ENCODE measurements around the gene ARSH.
"Not testable (repeated sequence)": the region's sequence is repeated elsewhere in the genome, so short reads cannot be mapped to it uniquely, and the experiment has no call there.

The ARSH gene, protein sequence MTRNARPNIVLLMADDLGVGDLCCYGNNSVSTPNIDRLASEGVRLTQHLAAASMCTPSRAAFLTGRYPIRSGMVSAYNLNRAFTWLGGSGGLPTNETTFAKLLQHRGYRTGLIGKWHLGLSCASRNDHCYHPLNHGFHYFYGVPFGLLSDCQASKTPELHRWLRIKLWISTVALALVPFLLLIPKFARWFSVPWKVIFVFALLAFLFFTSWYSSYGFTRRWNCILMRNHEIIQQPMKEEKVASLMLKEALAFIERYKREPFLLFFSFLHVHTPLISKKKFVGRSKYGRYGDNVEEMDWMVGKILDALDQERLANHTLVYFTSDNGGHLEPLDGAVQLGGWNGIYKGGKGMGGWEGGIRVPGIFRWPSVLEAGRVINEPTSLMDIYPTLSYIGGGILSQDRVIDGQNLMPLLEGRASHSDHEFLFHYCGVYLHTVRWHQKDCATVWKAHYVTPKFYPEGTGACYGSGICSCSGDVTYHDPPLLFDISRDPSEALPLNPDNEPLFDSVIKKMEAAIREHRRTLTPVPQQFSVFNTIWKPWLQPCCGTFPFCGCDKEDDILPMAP
- total RNA-seq = 0 reads per million in 3 donors

DNA sequence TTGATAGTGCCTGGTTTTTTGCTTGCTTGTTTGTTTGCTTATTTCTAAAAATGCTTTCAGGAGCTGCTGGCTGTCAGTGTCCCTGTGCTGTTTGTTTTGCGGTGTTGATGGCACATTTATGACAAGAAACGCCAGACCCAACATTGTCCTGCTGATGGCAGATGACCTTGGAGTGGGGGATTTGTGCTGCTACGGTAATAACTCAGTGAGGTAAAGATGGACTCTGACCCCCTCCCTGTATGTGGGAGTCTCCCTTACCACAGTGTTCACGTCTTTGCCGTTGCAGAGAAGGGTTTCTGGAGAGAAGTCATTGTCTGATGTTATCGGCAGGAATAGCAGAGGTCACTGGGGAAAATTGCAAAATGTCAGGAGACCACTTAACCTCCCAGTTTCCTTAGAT is at the start of gene ARSH:
Gene ARSH (plus strand): TSS at position 52 of the 400 bp plus-strand sequence. CDS start 67 bp downstream, at position 119.
- no peaks in the 10 kb centered on the region for H3K36me3 ChIP-seq (ENCODE audit: control insufficient read depth, insufficient read depth, low read length)
- H3K27me3 ChIP-seq (replicated peaks; ENCODE audit: control insufficient read depth, insufficient read depth, low read length, poor library complexity, severe bottlenecking) = no peaks in the 10 kb centered on the region
- no peaks in the 10 kb centered on the region for H3K9me3 ChIP-seq (ENCODE audit: control insufficient read depth, low read length)
- H3K27ac ChIP-seq (ENCODE audit: insufficient read depth, low read length, poor library complexity, severe bottlenecking) = no peak within 1 kb of the TSS
- H3K4me3 ChIP-seq (ENCODE audit: insufficient read depth, low read depth, low read length, poor library complexity, severe bottlenecking) = no peak within 1 kb of the TSS
- DNase-seq = no peak
- no peaks in the 10 kb centered on the region for H3K4me1 ChIP-seq (ENCODE audit: control insufficient read depth, insufficient read depth, low read length, poor library complexity, severe bottlenecking)

DNA sequence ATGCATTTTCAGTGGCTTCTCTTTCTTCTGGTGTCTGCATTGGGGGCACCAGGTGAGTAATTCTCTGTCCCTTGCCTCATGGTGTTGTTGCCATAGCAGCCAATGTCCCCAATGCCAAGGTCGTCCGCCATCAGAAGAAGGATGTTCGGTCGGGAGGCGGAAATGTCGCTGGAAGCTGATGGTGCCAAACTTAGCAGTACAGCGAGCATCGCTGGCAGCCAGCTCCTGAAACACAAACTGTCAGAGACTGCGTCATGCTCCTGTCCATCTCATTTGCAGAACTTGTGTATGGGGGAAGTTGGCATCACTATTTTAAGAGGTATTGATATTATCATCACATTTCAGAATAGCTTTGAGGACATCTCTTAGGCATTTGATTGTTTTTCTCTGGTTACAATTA is 48.1 kb upstream of the ARSH start:
- no peaks in the 10 kb centered on the region for H3K36me3 ChIP-seq (ENCODE audit: control insufficient read depth, insufficient read depth, low read length)
- H3K9me3 ChIP-seq (ENCODE audit: control insufficient read depth, low read length) = no peaks in the 10 kb centered on the region
- no peak for DNase-seq
- no peaks in the 10 kb centered on the region for H3K27me3 ChIP-seq (replicated peaks; ENCODE audit: control insufficient read depth, insufficient read depth, low read length, poor library complexity, severe bottlenecking)
- no peak overlapping the region for H3K4me3 ChIP-seq (ENCODE audit: insufficient read depth, low read depth, low read length, poor library complexity, severe bottlenecking)
- H3K27ac ChIP-seq (ENCODE audit: insufficient read depth, low read length, poor library complexity, severe bottlenecking) = no peak overlapping the region
- no peaks in the 10 kb centered on the region for H3K4me1 ChIP-seq (ENCODE audit: control insufficient read depth, insufficient read depth, low read length, poor library complexity, severe bottlenecking)

DNA sequence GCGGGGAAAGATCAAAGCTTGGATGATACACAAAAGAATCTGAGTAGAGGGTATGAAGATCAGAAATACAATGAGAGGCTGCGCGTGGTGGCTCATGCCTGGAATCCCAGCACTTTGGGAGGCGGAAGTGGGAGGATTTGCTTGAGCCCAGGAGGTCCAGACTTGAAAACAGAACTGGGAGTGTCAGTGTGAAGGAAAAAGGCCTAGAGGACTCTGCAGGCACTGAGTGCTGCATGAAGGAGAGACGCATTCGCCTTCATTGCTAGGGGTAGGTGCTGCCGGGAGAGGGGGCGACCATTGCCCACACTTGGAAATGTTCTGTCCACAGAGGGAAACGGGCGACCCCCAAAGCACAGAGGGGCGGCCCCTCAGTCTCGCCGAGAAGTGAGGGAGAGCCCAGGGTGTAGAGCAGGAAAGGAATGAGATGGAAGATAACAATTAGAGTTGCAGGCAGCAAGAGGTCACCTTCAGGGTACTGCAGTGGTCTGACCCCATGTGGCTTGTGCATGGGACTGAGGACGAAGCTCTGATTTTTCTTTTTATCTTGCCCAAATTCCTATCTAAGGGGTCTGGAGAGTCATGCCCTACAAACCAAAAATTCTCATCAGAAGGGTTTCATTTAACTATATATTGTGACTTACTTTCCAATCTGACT is 45.4 kb upstream of the ARSH start:
- Histone ChIP-seq H3K9me3 (ENCODE audit: control insufficient read depth, low read length) (no peaks in the 10 kb centered on the region), H3K27me3 (replicated peaks; ENCODE audit: control insufficient read depth, insufficient read depth, low read length, poor library complexity, severe bottlenecking) (no peaks in the 10 kb centered on the region), H3K4me1 (ENCODE audit: control insufficient read depth, insufficient read depth, low read length, poor library complexity, severe bottlenecking) (no peaks in the 10 kb centered on the region), H3K27ac (ENCODE audit: insufficient read depth, low read length, poor library complexity, severe bottlenecking) (no peak overlapping the region), H3K36me3 (ENCODE audit: control insufficient read depth, insufficient read depth, low read length) (no peaks in the 10 kb centered on the region), H3K4me3 (ENCODE audit: insufficient read depth, low read depth, low read length, poor library complexity, severe bottlenecking) (no peak overlapping the region)
- no peak for DNase-seq

DNA sequence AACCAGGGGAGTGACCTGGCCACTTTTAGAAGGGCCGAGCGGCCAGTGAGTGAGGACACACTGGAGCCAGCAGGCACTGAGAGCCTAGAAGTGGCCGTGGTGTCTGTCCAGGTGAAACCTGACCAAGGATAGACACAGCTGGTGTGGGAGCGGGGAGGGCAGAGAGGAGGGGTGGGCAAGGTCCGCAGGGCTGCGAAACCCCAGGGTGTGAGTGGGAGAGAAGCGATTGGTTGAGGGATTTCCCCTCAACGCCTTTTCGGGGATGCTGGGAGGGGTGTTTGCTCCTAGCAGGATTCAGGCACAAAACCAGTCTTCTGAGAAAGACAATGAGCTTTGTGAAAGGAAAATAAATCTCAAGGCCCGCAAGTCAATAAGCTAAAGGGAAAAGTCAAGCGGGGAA is 44.0 kb upstream of the ARSH start:
- Histone ChIP-seq H3K27ac (ENCODE audit: insufficient read depth, low read length, poor library complexity, severe bottlenecking) (no peak overlapping the region), H3K27me3 (replicated peaks; ENCODE audit: control insufficient read depth, insufficient read depth, low read length, poor library complexity, severe bottlenecking) (no peaks in the 10 kb centered on the region), H3K4me3 (ENCODE audit: insufficient read depth, low read depth, low read length, poor library complexity, severe bottlenecking) (no peak overlapping the region), H3K4me1 (ENCODE audit: control insufficient read depth, insufficient read depth, low read length, poor library complexity, severe bottlenecking) (no peaks in the 10 kb centered on the region), H3K9me3 (ENCODE audit: control insufficient read depth, low read length) (no peaks in the 10 kb centered on the region), H3K36me3 (ENCODE audit: control insufficient read depth, insufficient read depth, low read length) (no peaks in the 10 kb centered on the region)
- no peak for DNase-seq

DNA sequence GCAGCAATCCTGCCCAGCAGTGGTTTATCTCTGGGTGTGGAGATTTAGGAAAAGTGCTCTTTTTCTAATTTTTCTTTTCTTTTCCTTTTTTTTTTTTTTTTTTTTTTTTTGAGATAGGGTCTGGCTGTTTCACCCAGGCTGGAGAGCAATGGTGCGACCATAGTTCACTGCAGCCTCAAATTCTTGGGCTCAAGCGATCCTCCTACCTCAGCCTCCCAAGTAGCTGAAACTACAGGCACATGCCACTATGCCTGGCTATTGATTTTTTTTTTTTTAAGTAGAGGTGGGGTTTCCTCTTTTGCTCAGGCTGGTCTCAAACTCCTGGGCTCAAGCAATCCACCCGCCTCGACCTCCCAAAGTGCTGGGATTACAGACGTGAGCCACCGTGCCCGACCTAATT is 42.9 kb upstream of the ARSH start:
- DNase-seq; H3K9me3 ChIP-seq (ENCODE audit: control insufficient read depth, low read length); H3K27ac ChIP-seq (ENCODE audit: insufficient read depth, low read length, poor library complexity, severe bottlenecking): not testable (repeated sequence)

DNA sequence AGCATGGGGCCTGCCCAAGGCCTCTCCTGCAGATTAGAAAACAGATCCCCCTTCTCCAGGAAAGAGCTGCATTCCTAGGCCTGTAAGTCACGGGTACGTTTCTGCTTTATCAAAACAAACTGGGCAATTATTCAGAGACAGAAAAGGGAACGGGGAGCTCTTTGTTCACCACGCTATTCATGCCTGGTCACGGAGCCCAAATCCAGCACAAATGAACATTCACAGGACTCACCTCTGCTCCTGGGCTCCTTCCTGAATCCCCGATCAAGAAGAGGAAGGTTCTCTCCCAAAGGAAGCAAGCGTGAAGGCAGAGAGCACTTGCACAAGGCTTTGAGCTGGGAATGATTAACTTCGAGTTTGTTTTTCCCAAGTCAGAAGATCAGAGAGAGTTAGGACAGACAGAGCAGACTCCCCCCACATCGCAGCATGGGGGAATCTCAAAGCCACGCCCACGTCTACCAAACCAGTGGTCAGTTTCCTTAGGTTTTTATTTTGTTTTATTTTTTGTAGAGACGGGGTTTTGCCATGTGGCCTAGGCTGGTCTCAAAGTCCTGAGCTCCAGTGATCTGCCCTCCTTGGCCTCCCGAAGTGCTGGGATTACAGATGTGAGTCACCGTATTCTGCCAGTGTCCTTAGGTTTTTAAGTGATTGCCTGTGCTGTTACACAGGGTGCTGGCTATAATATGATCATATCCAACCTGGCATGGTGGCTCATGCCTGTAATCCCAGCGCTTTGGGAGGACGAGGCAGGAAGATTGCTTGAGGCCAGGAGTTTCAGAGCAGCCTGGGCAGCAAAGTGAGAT is 42.2 kb upstream of the ARSH start:
- not testable (repeated sequence) for H3K4me3 ChIP-seq (ENCODE audit: insufficient read depth, low read depth, low read length, poor library complexity, severe bottlenecking); H3K4me1 ChIP-seq (ENCODE audit: control insufficient read depth, insufficient read depth, low read length, poor library complexity, severe bottlenecking); H3K36me3 ChIP-seq (ENCODE audit: control insufficient read depth, insufficient read depth, low read length); H3K9me3 ChIP-seq (ENCODE audit: control insufficient read depth, low read length); H3K27me3 ChIP-seq (replicated peaks; ENCODE audit: control insufficient read depth, insufficient read depth, low read length, poor library complexity, severe bottlenecking); H3K27ac ChIP-seq (ENCODE audit: insufficient read depth, low read length, poor library complexity, severe bottlenecking); DNase-seq

More for the DNA sequence above, 42.9 kb upstream of the ARSH start:
- H3K4me1 ChIP-seq (ENCODE audit: control insufficient read depth, insufficient read depth, low read length, poor library complexity, severe bottlenecking); H3K4me3 ChIP-seq (ENCODE audit: insufficient read depth, low read depth, low read length, poor library complexity, severe bottlenecking); H3K36me3 ChIP-seq (ENCODE audit: control insufficient read depth, insufficient read depth, low read length); H3K27me3 ChIP-seq (replicated peaks; ENCODE audit: control insufficient read depth, insufficient read depth, low read length, poor library complexity, severe bottlenecking): not testable (repeated sequence)

DNA sequence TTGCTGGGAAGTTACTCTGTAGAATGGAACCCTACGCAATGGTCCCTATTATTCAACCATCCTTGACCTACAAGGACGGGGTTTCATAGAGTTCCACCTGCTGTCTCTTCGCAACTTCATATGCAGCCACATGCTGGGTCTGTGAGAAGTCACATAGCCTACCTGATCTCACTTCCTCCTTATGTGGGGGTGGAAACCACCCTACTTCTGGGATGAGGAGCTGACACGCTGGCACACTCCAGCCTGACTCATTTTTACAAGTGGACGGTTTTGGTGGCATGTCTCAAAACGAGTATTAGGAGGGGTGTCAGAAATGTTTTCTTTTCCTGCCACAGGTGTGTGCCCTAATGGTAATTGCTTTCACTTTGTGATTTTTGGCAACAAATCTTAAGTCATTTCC is 40.4 kb upstream of the ARSH start:
- Histone ChIP-seq H3K4me1 (ENCODE audit: control insufficient read depth, insufficient read depth, low read length, poor library complexity, severe bottlenecking) (no peaks in the 10 kb centered on the region), H3K27me3 (replicated peaks; ENCODE audit: control insufficient read depth, insufficient read depth, low read length, poor library complexity, severe bottlenecking) (no peaks in the 10 kb centered on the region), H3K36me3 (ENCODE audit: control insufficient read depth, insufficient read depth, low read length) (no peaks in the 10 kb centered on the region), H3K27ac (ENCODE audit: insufficient read depth, low read length, poor library complexity, severe bottlenecking) (no peak overlapping the region), H3K4me3 (ENCODE audit: insufficient read depth, low read depth, low read length, poor library complexity, severe bottlenecking) (no peak overlapping the region), H3K9me3 (ENCODE audit: control insufficient read depth, low read length) (no peaks in the 10 kb centered on the region)
- DNase-seq = no peak

DNA sequence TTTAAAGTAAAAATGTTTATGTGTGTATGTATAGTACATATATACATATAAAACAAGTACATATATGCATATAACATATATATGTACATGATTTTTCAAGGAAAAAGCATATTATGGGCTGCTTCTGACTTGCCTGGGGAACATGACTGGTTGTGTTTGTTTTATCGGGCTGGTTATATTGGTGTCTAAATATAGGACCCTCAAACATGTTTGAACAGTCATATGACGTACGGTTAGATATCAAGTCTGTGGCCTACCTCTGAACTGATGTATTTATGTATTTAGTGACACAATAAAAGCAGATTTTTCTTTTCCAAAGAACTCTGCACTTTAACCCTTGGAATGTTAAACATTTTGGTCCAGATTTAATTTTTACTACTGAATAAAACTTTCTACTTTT is 39.3 kb upstream of the ARSH start:
- H3K36me3 ChIP-seq (ENCODE audit: control insufficient read depth, insufficient read depth, low read length) = no peaks in the 10 kb centered on the region
- H3K27me3 ChIP-seq (replicated peaks; ENCODE audit: control insufficient read depth, insufficient read depth, low read length, poor library complexity, severe bottlenecking) = no peaks in the 10 kb centered on the region
- H3K4me3 ChIP-seq (ENCODE audit: insufficient read depth, low read depth, low read length, poor library complexity, severe bottlenecking) = no peak overlapping the region
- H3K27ac ChIP-seq (ENCODE audit: insufficient read depth, low read length, poor library complexity, severe bottlenecking) = no peak overlapping the region
- H3K9me3 ChIP-seq (ENCODE audit: control insufficient read depth, low read length) = no peaks in the 10 kb centered on the region
- no peak for DNase-seq
- no peaks in the 10 kb centered on the region for H3K4me1 ChIP-seq (ENCODE audit: control insufficient read depth, insufficient read depth, low read length, poor library complexity, severe bottlenecking)

DNA sequence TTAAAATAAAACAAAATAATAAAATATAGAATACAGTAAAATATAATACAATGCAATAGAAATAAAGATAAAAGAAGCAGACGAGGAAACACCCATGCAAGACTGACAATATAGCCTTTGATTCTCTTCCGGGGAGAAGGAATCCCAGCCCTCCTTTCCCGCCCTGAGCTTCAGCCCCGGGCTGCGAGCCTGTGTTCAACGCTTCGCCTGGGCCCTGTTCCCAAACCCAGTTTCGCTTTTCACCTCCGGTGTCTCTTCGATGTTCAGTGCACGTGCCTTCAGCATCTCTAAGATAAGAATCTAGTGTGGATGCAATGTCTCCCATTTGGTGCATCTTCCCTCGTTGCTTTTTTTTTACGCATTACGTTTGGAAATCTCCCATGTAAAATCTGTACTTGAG is 38.8 kb upstream of the ARSH start:
- Histone ChIP-seq H3K9me3 (ENCODE audit: control insufficient read depth, low read length) (no peaks in the 10 kb centered on the region), H3K36me3 (ENCODE audit: control insufficient read depth, insufficient read depth, low read length) (no peaks in the 10 kb centered on the region), H3K4me3 (ENCODE audit: insufficient read depth, low read depth, low read length, poor library complexity, severe bottlenecking) (no peak overlapping the region), H3K27me3 (replicated peaks; ENCODE audit: control insufficient read depth, insufficient read depth, low read length, poor library complexity, severe bottlenecking) (no peaks in the 10 kb centered on the region), H3K27ac (ENCODE audit: insufficient read depth, low read length, poor library complexity, severe bottlenecking) (no peak overlapping the region), H3K4me1 (ENCODE audit: control insufficient read depth, insufficient read depth, low read length, poor library complexity, severe bottlenecking) (no peaks in the 10 kb centered on the region)
- no peak for DNase-seq
